ENCODE measurements around the gene IQSEC3.

IQSEC3 gene

DNA sequence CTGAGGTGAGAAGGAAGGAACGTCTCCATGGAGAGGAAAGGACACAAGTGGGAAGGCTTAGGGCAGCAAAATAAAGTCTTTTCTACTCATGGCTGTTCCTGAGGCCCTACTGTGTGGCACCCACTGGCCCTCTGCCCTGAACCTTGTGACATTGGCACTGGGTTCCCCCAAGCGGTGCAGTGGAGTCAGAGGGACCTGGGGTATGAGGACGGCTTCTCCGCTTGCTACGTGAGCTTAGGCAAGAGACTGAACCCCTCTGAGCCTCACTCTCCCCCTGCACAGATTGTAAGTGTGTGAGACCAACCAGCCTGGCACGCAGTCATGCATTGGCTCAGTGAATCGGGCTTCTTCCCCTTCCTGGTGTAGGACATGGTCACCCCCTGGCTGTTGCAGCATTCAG lies 127.7 kb downstream of the IQSEC3 start:
- H3K4me3 ChIP-seq (ENCODE audit: low read length): no peak overlapping the region
- H3K4me1 ChIP-seq (ENCODE audit: low read length): no peaks in the 10 kb centered on the region
- no peak overlapping the region for H2AFZ ChIP-seq (ENCODE audit: low read depth, low read length)
- no peak overlapping the region for H3K4me2 ChIP-seq (ENCODE audit: low read length)
- H3K27ac ChIP-seq (ENCODE audit: low read length): no peak overlapping the region
- no peaks in the 10 kb centered on the region for H3K36me3 ChIP-seq (replicated peaks; ENCODE audit: low read depth, low read length)
- TF ChIP-seq EZH2phosphoT487 (IDR thresholded peaks at IDR 0.05; ENCODE audit: low read depth): no peak
- TF ChIP-seq, protein P1, sequence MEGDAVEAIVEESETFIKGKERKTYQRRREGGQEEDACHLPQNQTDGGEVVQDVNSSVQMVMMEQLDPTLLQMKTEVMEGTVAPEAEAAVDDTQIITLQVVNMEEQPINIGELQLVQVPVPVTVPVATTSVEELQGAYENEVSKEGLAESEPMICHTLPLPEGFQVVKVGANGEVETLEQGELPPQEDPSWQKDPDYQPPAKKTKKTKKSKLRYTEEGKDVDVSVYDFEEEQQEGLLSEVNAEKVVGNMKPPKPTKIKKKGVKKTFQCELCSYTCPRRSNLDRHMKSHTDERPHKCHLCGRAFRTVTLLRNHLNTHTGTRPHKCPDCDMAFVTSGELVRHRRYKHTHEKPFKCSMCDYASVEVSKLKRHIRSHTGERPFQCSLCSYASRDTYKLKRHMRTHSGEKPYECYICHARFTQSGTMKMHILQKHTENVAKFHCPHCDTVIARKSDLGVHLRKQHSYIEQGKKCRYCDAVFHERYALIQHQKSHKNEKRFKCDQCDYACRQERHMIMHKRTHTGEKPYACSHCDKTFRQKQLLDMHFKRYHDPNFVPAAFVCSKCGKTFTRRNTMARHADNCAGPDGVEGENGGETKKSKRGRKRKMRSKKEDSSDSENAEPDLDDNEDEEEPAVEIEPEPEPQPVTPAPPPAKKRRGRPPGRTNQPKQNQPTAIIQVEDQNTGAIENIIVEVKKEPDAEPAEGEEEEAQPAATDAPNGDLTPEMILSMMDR (IDR thresholded peaks at IDR 0.05; ENCODE audit: low read depth, low read length): no peak
- no peaks in the 10 kb centered on the region for H3K9me3 ChIP-seq (ENCODE audit: insufficient read depth, low read length)
- H3K79me2 ChIP-seq (ENCODE audit: low read length): no peaks in the 10 kb centered on the region
- H3K27me3 ChIP-seq (ENCODE audit: low read depth, low read length): no peaks in the 10 kb centered on the region
- H4K20me1 ChIP-seq (ENCODE audit: insufficient read depth, low read length): no peaks in the 10 kb centered on the region
- no peak overlapping the region for H3K9ac ChIP-seq (ENCODE audit: low read length)

DNA sequence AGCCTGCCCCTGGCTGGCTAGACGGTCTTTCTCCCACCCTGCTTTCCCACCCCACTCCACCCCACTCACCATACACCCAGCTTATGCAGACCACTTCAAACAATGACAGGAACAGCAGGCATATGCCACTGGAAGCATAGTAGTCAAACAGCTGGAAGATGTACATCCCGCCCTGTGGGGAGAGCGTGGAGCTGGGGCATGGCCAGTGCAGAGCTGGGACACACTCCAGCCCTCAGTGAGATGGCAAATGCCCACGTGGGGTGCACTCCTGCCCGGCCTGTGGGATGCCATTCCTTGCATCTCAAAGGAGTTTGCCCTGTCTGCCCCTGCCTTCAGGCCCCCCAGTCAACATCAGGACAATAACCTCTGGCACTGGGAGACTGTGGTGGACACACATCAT lies 128.6 kb downstream of the IQSEC3 start:
- Histone ChIP-seq H3K79me2 (ENCODE audit: low read length) (no peaks in the 10 kb centered on the region), H2AFZ (ENCODE audit: low read depth, low read length) (no peak overlapping the region), H3K4me1 (ENCODE audit: low read length) (no peaks in the 10 kb centered on the region), H3K9me3 (ENCODE audit: insufficient read depth, low read length) (no peaks in the 10 kb centered on the region), H3K27me3 (ENCODE audit: low read depth, low read length) (peaks cover 5% of the 10 kb centered on the region; the same call in 1 of the 2 replicates), H4K20me1 (ENCODE audit: insufficient read depth, low read length) (no peaks in the 10 kb centered on the region), H3K27ac (ENCODE audit: low read length) (no peak overlapping the region), H3K9ac (ENCODE audit: low read length) (no peak overlapping the region), H3K4me2 (ENCODE audit: low read length) (no peak overlapping the region), H3K4me3 (ENCODE audit: low read length) (no peak overlapping the region), H3K36me3 (replicated peaks; ENCODE audit: low read depth, low read length) (no peaks in the 10 kb centered on the region)
- no peak for TF ChIP-seq EZH2phosphoT487 (IDR thresholded peaks at IDR 0.05; ENCODE audit: low read depth)
- TF ChIP-seq, protein P1 (IDR thresholded peaks at IDR 0.05; ENCODE audit: low read depth, low read length): no peak

DNA sequence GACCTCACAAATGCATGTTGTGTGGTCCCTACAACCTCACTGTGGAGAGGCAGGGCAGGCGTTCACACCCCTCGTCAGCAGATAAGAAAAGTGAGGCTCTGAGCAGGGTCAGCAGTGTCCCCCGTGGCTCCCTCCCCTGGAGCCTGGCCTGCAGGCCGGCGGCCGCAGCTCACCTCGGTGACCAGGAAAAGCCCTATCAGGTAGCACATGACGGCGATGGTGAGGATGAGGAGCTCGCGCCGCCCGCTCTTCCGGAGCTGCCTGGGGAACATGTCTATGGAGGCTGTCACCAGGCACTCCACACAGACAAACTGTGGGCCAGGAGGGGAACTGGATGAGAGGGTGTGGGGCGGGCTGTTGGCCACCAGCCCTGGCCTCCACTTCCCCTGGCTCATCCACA lies 129.4 kb downstream of the IQSEC3 start:
- H3K27ac ChIP-seq (ENCODE audit: low read length): no peak overlapping the region
- no peaks in the 10 kb centered on the region for H4K20me1 ChIP-seq (ENCODE audit: insufficient read depth, low read length)
- no peak overlapping the region for H3K4me2 ChIP-seq (ENCODE audit: low read length)
- no peaks in the 10 kb centered on the region for H3K79me2 ChIP-seq (ENCODE audit: low read length)
- H2AFZ ChIP-seq (ENCODE audit: low read depth, low read length): no peak overlapping the region
- TF ChIP-seq EZH2phosphoT487 (IDR thresholded peaks at IDR 0.05; ENCODE audit: low read depth): no peak
- TF ChIP-seq, protein P1 (IDR thresholded peaks at IDR 0.05; ENCODE audit: low read depth, low read length): no peak
- H3K36me3 ChIP-seq (replicated peaks; ENCODE audit: low read depth, low read length): no peaks in the 10 kb centered on the region
- H3K27me3 ChIP-seq (ENCODE audit: low read depth, low read length): peaks cover 9% of the 10 kb centered on the region; the same call in 1 of the 2 replicates
- H3K4me3 ChIP-seq (ENCODE audit: low read length): no peak overlapping the region
- no peaks in the 10 kb centered on the region for H3K9me3 ChIP-seq (ENCODE audit: insufficient read depth, low read length)
- H3K9ac ChIP-seq (ENCODE audit: low read length): no peak overlapping the region
- H3K4me1 ChIP-seq (ENCODE audit: low read length): no peaks in the 10 kb centered on the region

DNA sequence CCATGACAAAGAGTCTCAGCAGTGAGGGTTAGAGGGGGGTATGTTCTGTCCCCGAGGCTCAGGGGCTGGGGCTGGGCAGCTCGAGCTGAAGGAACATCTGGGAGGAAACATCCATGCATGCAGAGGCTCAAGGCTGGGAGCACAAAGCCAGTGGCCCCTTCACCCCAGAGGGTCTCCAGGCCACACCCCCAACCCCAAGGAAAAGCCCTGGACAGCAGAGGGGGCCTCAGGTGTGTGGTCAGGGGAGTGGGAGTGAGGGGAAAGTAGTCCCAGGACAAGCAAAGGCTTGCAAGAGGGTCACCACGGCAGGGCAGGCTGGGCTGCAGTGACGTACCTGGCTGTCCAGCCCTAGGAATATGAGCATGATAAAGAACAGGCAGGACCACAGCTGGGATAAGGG lies 129.9 kb downstream of the IQSEC3 start:
- H3K4me2 ChIP-seq (ENCODE audit: low read length): no peak overlapping the region
- H2AFZ ChIP-seq (ENCODE audit: low read depth, low read length): no peak overlapping the region
- H3K36me3 ChIP-seq (replicated peaks; ENCODE audit: low read depth, low read length): no peaks in the 10 kb centered on the region
- no peaks in the 10 kb centered on the region for H3K79me2 ChIP-seq (ENCODE audit: low read length)
- H3K9ac ChIP-seq (ENCODE audit: low read length): no peak overlapping the region
- H4K20me1 ChIP-seq (ENCODE audit: insufficient read depth, low read length): no peaks in the 10 kb centered on the region
- H3K27me3 ChIP-seq (ENCODE audit: low read depth, low read length): peaks cover 9% of the 10 kb centered on the region; the same call in 1 of the 2 replicates
- H3K4me3 ChIP-seq (ENCODE audit: low read length): no peak overlapping the region
- H3K4me1 ChIP-seq (ENCODE audit: low read length): no peaks in the 10 kb centered on the region
- H3K9me3 ChIP-seq (ENCODE audit: insufficient read depth, low read length): no peaks in the 10 kb centered on the region
- TF ChIP-seq EZH2phosphoT487 (IDR thresholded peaks at IDR 0.05; ENCODE audit: low read depth): no peak
- TF ChIP-seq, protein P1 (IDR thresholded peaks at IDR 0.05; ENCODE audit: low read depth, low read length): no peak
- H3K27ac ChIP-seq (ENCODE audit: low read length): no peak overlapping the region

Data from OCI-LY3 (cell line).